ENCODE results near the gene LRMDA.

The LRMDA gene

DNA sequence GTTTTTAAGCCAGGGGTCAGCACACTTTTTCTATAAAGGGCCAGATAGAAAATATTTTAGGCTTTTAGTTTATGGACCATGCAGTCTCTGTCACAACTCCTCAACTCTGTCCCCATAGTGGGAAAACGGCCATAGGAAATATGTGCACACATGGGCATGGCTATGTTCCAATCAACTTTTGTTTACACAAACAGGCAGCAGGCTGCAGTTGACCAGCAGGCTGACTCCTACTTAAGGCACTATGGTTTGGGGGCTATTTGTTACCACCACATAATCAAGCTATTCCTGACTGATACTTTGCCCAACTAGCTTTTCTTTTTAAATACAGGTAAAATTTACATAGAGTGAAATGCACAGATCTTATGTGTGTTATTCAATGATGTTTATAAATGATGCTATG is 362.4 kb downstream of the LRMDA start:
- in situ Hi-C loops (cut with HindIII; ENCODE audit: low sequenced_read_pairs): no loop called here

DNA sequence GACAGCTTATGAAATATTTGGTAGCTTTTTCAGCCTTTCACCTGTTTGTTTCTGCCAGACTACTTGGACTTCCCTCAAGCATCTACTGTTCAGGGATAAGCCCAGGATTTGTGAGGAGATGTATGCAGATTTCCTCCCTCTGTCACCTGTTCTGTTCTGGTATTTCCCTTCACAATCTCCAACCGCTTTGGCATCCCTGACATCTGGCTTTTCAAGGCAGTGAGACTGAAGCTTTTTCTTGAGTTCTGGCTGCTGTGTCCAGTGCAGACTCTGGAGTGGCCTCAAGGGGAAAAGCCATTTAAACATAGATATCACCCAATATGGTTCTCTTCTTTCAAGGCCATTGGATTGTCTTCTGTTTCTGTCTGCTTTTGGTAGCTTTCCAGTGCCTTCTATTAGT is 369.7 kb downstream of the LRMDA start:
- in situ Hi-C loops (cut with HindIII; ENCODE audit: low sequenced_read_pairs): no loop called here

DNA sequence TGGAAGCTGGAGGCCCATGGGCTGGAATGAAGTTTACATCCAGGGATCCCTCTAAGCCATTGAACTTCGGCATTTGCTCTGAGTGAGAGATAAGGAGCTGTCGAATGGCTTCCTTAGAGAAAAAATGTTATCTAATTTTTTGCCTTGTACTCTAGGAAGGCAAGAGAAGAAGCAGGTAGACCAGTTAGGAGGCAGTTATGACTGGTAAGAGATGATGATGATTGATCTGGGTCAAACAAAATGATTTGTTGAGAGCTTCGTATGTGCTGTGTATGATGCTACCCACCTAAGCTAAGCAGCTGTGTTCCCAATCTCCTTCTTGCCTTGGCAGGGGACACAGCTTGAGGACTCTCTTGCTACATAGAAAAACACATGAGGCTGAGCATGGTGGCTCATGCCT is 370.2 kb downstream of the LRMDA start:
- in situ Hi-C loops (cut with HindIII; ENCODE audit: low sequenced_read_pairs): no loop called here

DNA sequence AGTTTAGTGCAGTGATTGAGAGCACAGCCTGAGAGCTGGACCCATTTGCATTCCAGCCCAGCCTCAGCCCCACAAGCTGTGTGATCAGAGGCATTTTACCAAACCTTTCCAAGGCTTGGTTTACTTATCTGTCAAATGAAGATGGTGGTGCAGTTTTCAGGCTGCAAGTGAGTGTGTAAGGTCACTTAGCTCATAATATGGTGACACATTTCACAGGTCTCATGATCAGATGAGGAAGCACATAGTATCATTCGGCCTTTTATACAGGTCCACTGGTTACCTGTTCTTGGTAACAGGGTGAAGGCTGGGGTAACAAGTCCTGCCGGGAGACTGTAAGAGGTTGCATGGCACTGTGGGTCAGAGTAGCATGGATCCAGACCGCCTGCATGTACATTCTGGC is 371.7 kb downstream of the LRMDA start:
- in situ Hi-C loops (cut with HindIII; ENCODE audit: low sequenced_read_pairs): no loop called here

DNA sequence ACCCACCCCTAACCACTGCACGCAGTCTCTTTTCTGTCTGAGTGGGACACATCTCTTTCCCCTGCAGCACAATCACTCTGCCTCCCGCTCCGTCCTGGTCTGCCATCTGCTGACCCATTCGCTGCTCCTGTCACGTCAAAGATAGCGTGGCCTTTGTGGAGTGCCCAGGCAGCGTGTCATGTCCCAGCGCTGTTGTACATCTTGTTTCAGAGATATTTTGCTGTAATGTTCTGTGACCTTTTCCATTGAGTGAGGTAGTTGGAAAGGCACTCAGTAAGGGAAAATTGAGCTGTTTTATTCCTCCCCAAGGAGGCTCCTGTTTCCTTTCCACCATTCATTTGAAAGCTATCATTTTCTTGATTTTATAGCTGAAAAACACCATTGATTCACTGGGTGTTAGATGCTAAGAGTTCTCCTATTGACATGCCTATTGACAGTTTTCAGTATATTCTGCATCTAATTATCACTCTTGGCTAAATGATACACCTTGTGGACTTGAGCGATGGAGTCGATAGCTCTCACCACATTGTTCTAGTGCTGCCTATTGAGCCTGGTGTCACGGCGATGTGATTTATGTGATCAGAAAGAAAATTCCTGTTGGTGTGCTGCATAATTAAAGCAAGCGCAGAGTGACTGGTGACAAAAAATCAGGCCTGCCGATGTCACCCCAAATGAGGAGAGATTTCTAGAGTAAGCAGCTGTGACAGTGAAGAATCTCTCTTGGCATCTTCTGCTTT is 372.6 kb downstream of the LRMDA start:
- in situ Hi-C loops (cut with HindIII; ENCODE audit: low sequenced_read_pairs): no loop called here

DNA sequence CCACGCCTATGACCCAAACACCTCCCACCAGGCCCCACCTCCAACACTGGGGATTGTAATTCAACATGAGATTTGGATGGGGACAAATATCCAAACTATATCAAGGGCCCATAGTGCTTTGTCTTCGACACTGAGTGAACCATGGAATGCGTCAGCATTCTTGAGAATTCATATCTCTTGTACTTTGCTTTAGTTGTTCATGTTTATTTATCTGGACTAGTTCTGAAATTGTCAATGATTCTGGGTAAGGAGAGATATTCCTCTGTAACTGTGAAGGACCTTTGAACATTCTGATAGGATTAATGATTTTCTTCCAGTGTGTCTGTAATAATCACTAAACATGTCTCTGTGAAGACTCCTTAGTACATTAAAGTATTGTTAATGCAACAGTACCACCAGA is 374.8 kb downstream of the LRMDA start:
- in situ Hi-C loops (cut with HindIII; ENCODE audit: low sequenced_read_pairs): no loop called here

DNA sequence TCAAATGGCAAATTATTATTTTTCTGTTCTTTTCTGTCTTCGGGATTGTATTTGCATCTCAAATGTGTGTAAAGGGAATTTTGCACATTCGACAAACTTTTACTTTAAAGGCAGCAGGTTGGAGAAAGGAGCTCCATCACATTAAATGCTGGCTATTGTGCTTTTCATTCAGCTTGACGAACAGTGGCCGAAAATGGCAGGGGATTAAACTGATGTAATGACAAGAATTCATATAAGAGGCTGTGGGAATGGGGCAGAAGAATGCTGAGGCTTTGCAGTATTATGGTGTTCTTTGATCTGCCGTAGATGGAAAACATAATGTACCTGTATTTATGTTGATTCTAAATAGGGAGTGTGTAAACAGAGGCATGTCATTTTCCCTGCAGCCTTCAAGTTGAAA is 376.0 kb downstream of the LRMDA start:
- in situ Hi-C loops (cut with HindIII; ENCODE audit: low sequenced_read_pairs): no loop called here

DNA sequence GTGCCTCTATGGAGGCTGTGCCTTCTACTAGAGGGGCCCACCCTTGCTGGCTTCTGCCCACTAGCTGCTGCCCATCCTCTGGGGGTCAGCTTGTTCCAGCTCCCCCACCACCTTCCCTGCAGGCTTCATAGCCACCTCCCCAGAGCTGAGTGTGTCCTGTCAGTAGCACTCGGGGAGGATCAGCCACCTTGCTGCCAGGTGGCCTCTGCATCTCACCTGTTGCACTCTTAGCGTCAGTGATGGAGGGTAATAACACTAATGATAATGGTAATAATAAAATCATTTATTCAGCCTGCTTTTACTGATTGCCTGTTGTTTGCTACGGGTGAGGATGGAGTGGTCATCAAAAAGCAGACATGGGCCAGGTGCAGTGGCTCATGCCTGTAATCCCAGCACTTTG is 377.6 kb downstream of the LRMDA start:
- in situ Hi-C loops (cut with HindIII; ENCODE audit: low sequenced_read_pairs): no loop called here

DNA sequence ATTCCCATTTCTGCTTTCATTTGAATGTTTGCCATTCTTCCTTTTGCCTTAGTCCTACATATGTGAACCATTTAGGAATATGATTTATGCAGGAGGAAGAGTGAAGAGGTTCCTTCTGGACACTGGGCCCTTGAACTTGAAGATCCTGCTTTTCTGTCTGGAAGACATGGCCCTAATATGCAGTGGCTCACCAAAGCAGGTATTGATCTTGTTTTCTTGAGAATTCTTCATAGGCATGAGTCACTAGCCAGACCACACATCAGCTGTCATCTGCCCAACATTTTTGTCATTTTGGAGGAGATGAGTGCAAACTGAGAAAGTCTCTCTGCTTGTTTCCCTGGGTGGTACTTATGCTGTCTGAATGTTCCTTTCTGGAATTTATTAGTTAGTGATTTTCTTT is 382.6 kb downstream of the LRMDA start:
- in situ Hi-C loops (cut with HindIII; ENCODE audit: low sequenced_read_pairs): no loop called here

DNA sequence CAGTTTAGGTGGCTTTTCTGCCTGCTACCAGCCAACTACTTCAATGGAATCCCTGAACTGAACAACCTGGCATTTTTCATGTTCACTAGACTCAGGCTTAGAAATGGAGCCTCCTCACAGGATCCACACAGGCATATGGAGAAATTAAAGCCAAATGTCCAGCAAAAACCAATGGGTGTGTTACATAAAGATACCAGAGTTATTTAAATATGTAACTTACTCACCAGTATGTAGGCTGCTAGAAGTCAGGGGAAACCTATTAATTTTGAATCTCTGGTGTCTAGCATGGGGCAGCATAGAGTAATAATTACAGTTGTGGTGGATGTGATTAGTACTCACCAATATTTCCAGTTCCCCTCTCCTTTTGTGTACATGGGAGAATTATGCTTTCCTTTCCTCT is 383.6 kb downstream of the LRMDA start:
- in situ Hi-C loops (cut with HindIII; ENCODE audit: low sequenced_read_pairs): no loop called here

DNA sequence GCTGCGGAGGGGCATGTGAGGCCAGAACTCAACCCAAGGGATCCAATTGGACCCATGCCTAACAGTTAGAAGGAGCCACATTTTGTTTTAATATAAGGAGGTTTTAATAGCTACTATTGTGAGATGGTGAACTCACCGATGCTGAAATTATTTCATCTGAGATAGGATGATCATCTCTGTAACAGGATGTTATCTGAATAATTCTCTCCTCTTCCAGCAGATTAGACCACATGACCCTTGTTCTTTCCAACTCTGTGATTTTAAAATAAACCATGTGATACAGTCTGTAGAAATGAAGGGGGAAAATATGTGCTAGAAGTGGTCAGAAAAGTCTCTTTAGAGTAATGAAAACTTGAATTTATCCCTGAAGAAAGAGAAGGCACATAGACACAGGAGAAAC is 385.8 kb downstream of the LRMDA start:
- in situ Hi-C loops (cut with HindIII; ENCODE audit: low sequenced_read_pairs): no loop called here

DNA sequence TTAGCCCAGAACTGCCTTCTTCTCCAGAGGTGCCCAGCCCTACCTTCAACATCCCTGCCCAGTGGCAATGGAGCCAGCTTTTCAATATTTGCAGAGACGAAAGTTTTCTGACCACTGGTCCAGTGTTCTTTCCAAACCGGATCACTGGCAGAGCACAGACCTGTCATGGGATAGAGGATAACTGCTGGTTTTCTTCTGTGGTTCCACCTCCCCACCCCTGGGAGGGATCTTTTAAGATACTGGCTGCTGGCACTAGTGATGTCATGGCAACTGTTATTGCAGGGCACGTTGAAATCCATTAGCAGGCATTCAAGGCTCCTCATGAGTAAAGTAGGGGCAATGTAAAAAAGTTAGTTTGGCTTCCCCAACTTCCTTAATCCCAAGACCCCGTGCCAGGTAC is 387.1 kb downstream of the LRMDA start:
- in situ Hi-C loops (cut with HindIII; ENCODE audit: low sequenced_read_pairs): no loop called here

DNA sequence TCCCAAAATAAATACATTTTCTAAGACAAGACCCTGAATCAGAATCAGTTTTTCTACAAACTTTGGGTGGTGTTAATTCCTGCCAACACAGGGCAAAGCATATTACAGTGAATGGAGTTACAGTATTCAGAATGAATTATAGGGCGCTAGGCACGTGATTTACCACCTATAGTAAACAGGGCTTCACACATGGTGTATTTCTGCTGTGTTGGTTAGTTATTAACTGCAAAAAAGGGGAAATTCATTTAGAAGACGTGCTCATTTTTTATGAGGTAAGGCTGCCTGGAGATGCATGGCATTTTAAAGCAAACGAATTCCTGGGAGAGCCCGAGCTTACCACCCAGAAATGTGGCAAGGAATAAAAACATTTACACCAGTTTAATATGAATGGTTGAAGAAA is 393.8 kb downstream of the LRMDA start:
- in situ Hi-C loops (cut with HindIII; ENCODE audit: low sequenced_read_pairs): no loop called here

DNA sequence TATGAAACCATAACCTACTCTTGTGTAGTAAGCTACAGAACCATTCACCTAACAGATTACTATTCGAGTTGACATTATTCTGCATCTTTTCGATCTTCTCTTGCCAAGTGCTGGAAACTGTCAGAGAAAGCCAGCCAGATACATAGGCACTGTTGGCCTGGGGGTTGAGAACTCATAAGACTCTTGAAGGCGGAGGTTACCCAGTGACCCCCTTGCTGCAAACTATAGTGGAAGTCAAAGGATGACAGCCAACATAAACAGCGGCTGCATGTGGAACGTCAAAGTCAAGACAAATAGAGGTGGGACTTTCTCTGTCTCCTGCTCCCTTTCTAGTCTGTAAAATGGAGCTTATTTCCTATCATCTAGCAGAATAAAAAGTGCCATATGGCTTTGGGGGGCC is 394.2 kb downstream of the LRMDA start:
- in situ Hi-C loops (cut with HindIII; ENCODE audit: low sequenced_read_pairs): no loop called here

DNA sequence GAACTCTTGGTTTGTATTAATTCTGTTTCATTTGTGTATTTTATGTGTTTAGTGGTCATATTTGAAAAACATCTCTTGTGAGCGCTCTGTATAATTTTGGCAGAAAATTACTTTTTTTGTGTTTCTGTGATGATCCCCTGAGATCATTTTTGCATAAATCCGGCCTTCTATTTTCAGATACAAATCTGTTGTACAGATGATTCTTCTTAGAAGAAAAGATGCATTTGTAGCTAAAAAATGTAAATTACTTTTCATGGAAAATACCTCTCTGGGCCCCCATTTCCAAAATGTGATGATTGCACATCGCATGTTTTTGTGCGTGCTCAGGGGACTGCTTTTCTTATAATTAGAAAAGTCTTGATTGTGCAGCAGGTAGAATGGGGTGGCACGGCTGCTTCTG is 395.4 kb downstream of the LRMDA start:
- in situ Hi-C loops (cut with HindIII; ENCODE audit: low sequenced_read_pairs): no loop called here

DNA sequence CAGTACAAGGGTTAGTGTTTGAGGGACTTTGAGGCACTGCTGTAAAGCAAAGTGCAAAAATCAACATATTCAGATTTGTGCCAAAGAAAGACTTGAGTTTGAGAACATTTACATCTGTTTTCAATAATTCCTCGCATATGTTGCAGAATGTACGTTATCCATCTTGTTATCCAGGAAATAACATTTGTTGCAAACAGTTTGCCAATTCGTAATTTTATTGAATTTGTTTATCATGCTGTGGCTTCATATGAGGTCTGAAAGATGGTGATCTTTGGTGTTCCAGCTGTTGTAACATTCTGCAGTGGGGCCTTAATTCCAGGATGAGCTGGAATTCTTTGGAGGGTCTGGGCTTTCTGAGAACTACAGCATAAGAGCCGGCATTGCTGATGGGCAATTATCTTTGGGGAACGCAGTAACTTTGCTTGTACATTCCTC is 396.2 kb downstream of the LRMDA start:
- in situ Hi-C loops (cut with HindIII; ENCODE audit: low sequenced_read_pairs): no loop called here

DNA sequence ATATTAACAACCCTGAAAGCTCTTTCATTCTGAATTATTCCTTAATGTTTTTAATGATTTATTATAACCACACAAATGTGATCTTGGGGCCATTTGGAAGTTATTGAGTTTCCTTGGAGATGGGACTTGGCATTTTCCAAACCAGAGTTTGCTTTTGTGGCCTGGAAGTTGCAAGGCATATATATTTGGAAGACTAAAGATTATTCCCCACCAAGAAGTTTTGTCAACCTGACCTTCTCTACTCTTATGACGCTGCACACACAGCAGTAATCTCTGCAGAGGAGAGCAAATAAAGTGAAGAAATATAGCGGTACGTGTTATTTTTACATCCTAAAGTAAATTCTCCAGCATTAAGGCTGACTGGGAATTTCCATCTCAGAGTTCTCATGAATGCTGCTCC is 397.0 kb downstream of the LRMDA start:
- in situ Hi-C loops (cut with HindIII; ENCODE audit: low sequenced_read_pairs): no loop called here

DNA sequence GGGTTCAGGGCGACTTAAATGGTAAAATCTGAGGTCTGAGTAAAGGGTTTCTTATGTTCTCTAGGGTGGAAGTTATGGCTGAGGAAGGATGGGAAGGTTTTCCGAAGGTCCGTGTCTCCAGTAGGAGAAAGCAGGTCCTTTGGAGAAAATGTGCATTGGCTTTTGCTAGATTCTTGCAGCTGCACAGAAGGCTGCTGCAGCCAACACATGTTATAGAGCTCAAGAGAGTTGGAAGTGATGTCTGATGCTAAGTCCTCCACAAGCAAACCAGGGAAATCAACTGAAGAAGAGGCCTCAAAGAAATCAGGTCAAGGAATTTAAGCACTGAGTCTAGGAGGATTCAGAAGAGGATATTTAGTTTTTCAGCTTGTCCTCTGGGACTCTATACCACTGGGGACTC is 404.6 kb downstream of the LRMDA start:
- in situ Hi-C loops (cut with HindIII; ENCODE audit: low sequenced_read_pairs): no loop called here

DNA sequence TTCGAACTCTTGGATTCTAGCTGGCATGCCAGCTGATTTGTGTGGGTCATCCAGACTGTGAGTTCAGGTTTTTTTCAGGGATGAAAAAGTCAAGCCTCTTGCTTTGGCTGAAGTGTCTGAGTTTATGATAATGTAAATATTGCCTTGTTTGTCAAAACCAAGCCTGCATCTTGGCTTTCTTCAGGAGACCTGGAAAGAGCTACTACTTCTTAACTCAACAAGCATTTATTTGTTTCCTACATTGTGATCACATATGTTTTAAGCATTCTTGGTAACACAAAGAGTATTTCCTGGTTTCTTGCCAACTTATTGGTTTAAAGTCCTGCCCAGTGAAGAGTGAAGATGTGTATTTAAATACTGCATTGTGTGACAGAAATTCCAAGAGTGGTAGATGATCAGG is 407.1 kb downstream of the LRMDA start:
- in situ Hi-C loops (cut with HindIII; ENCODE audit: low sequenced_read_pairs): no loop called here

DNA sequence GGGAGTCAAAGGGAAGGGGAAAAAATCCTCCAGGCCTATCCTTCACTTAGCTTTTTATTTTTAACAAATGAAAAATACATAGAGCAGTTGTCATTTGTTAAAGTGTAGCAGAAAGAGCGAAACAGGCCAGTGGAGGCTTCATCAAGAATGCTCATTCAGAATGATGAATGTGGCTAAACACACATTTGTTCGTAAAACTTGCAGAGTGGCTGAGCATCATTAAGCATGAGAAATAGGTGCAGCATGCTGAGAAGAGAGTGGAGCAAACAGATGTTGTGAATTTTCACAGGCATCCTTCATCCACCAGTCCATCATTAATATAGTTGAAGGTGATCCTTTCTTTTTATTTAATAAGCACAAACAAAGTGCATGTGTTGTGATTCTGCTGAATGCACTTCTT is 407.6 kb downstream of the LRMDA start:
- in situ Hi-C loops (cut with HindIII; ENCODE audit: low sequenced_read_pairs): no loop called here

DNA sequence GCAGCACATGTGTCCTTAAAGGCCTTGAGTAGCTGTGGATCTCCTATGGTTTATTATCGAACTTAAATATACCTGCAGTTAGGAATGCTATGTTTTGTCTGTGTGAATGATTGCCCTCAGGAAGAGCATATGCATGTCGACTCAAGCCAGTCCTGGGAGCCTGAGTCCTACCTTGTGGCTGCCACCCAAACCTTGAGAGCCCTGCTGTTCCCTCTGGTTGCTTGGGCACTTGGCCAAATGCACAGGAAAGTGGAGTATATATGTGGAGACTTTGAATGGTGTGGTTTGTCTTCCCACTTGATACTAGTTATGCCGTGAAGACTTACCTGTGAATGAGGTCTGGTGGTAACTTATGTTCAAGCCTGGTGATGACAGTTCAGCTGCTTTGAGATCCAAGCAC is 409.8 kb downstream of the LRMDA start:
- in situ Hi-C loops (cut with HindIII; ENCODE audit: low sequenced_read_pairs): no loop called here

DNA sequence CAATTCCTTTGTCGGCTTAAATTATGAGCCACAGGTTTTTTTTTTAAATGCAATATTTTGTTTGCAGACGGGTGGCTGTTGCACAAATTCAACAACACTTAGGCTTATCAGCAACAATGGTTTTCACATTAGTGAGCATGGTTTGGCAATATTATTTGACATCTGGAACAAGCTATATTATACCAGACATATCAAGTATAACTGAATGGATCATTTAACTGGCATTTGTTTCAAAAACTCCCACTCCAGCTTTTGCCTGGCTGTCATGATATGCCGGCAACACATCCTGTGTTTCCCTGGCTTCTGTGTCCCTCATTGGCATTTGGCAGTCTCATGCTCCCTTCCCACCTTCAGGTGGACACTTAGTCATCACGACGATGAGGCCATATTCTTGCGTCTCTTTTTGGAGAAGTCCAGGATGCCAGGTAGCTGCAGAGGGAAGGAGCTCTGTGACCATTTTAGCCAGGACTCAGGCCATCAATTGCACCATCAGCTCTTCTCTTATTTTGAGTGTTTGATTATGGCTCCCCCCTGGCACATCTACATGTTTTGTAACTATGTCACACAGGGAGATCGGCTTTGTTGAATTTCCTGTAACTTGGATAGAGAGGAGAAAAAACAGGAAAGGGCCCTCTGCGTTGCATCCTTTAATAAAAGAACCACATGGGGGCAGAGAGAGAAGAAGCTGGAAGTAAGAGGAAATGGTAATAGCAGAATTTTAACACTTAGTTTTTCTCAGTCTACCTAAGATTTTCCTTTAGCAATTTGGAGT is 413.9 kb downstream of the LRMDA start:
- in situ Hi-C loops (cut with HindIII; ENCODE audit: low sequenced_read_pairs): no loop called here

DNA sequence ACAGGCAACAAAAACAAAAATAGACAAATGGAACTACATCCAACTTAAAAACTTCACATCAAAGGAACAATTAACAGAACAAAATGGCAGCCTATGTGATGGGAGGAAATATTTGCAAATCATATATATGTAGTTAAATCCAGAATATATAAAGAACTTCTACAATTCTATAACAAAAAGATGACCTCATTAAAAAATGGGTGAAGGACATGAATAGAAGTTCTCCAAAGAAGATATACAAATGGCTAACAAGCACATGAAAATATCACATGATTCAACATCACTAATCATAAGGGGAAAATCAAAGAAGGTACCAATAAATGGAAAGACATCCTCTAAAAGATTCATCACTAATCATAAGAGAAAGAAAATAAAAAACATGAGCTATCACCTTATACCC is 416.1 kb downstream of the LRMDA start:
- in situ Hi-C loops (cut with HindIII; ENCODE audit: low sequenced_read_pairs): no loop called here
